Lung (tissue), 12 donors: ENCODE results near the gene KCNT1. TPM values are rescaled to one million over a fixed set of nuclear protein-coding genes. Genes with fewer than 3 reads are reported as not detected.

Experiments used
- ATAC-seq: fragments of 200-7000 bp; cut with Tn5 transposase; one replicate; pipeline ENCODE4 v1.9.1; 2020; ENCODE audit warnings: moderate number of reproducible peaks; ENCODE audit not compliant: insufficient read depth, low FRiP score
- DNase-seq, 3 donors: peaks; one replicate each; pipeline ENCODE4 v3.0.0-alpha.2; 2013 to 2017
- H3K27ac ChIP-seq, 2 donors: one replicate each; pipeline ENCODE4 v1.5.1; 2013; ENCODE audit warnings: mild to moderate bottlenecking in 2 of 2, moderate library complexity in 2 of 2, control low read depth in 1 of 2, inconsistent platforms in 1 of 2, low read depth in 1 of 2, low read length in 1 of 2
- H3K27me3 ChIP-seq, 3 donors: one replicate each; pipeline ENCODE4 v1.5.1; 2013; ENCODE audit warnings: low read length in 2 of 3; ENCODE audit not compliant: control insufficient read depth in 3 of 3, insufficient read depth in 3 of 3
- H3K36me3 ChIP-seq, 4 donors: one replicate each; pipeline ENCODE4 v1.5.1; 2013; ENCODE audit warnings: low read length in 4 of 4, mild to moderate bottlenecking in 1 of 4, moderate library complexity in 1 of 4; ENCODE audit not compliant: control insufficient read depth in 4 of 4, insufficient read depth in 4 of 4
- H3K4me1 ChIP-seq, 5 donors: one replicate each; pipeline ENCODE4 v1.5.1; 2013; ENCODE audit warnings: low read length in 5 of 5, mild to moderate bottlenecking in 2 of 5, moderate library complexity in 1 of 5; ENCODE audit not compliant: control insufficient read depth in 5 of 5, insufficient read depth in 5 of 5
- H3K4me3 ChIP-seq: one replicate; pipeline ENCODE4 v1.5.1; 2013; ENCODE audit warnings: mild to moderate bottlenecking, control low read depth, moderate library complexity
- H3K9ac ChIP-seq, 2 donors: one replicate each; pipeline ENCODE4 v1.5.1; 2013; ENCODE audit warnings: low read length in 2 of 2, control low read depth in 1 of 2; ENCODE audit not compliant: insufficient read depth in 1 of 2
- H3K9me3 ChIP-seq, 4 donors: one replicate each; pipeline ENCODE4 v1.5.1; 2013; ENCODE audit warnings: low read length in 3 of 4, mild to moderate bottlenecking in 1 of 4, moderate library complexity in 1 of 4; ENCODE audit not compliant: control insufficient read depth in 4 of 4, insufficient read depth in 3 of 4
- CTCF ChIP-seq: IDR thresholded peaks from 2 replicates; pipeline ENCODE4 v1.5.1; 2012; ENCODE audit warnings: mild to moderate bottlenecking; ENCODE audit errors: control extremely low read depth, extremely low read depth
- WGBS, 2 donors: extraction: QIAGEN DNeasy Blood & Tissue Kit; methylation state at CpG; one replicate each; pipeline ENCODE4 v1.1.7; 2013; 5-methylcytosine and 5-hydroxymethylcytosine counted together
- polyA plus RNA-seq, 2 donors: library from polyadenylated mRNA; stranded (reverse); fragments of 200-250 nt; gene quantifications; one replicate each; pipeline ENCODE4 v1.2.1, GENCODE V29; 2013
- total RNA-seq, 2 donors: library from RNA; depleted of rRNA in 1 of 2; stranded (reverse); fragments of >200 nt in 1 of 2; gene quantifications; one replicate each; pipeline ENCODE4 v1.2.1, GENCODE V29; 2014 to 2021
- donor health status: control.
- donor health status: control.
- donor health status: Bipolar disorder and iron deficiency.
- donor health status: healthy.
- donor health status: DM: yes; HTN: yes; CAD: no.

Gene KCNT1
- total and polyA plus RNA-seq, 4 donors = 0.06 to 0.28 (median 0.11) TPM

- peaks cover 0 to 4% (median 0%) of the 10 kb centered on the region in 5 donors for H3K4me1 ChIP-seq
- no peak overlapping the region for H3K27ac ChIP-seq
- peaks cover 0 to 11% (median 11%) of the 10 kb centered on the region in 3 donors for H3K27me3 ChIP-seq
- TF ChIP-seq CTCF = no peak
- DNase-seq = no peak
- no peaks in the 10 kb centered on the region for H3K9me3 ChIP-seq
- no peak for ATAC-seq
- no peak overlapping the region for H3K4me3 ChIP-seq
- H3K9ac ChIP-seq = no peak overlapping the region
- no peaks in the 10 kb centered on the region for H3K36me3 ChIP-seq
- 68 to 70% methylated on average over 19 of the region's 19 CpGs for WGBS, 2 donors
Observed at GRCh38 chr9:135698767-135699166, 3.2 kb upstream of the KCNT1 start.

DNA sequence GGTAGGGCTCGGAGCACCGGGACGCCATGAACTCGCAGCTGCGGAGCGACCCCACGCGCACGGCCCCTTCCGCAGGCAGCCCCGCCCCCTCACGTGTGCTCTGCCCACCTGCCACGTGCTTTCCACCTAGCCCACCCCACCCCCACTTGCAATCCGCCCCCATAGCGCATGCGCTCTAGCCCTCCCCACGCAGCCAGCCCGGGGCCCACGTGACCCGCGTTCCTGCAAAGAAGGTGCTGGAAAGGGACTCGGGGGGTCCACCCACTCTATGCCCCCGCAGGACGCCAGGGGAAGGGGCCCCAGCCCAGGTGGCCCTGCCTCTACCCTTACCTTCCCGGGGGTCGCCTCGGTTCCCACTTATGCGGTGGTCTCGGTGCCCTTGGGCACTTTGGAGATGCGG is 2.5 kb upstream of the KCNT1 start, which contains the start of gene SOHLH1:
SOHLH1 (minus strand) TSS at position 42 of the 400 bp plus-strand sequence; CDS start at position 28, 14 bp downstream.
- DNase-seq = no peak

GRCh38 chr9:135700525-135700924 is 1.5 kb upstream of the KCNT1 start:
- H3K27me3 ChIP-seq = peaks cover 0 to 18% (median 11%) of the 10 kb centered on the region in 3 donors
- ATAC-seq (no peak), DNase-seq (no peak)
- no peak overlapping the region for H3K27ac ChIP-seq
- WGBS, 2 donors = 68 to 73% methylated on average over 15 of the region's 15 CpGs
- TF ChIP-seq CTCF = no peak
- no peak overlapping the region for H3K9ac ChIP-seq
- no peaks in the 10 kb centered on the region for H3K9me3 ChIP-seq
- no peaks in the 10 kb centered on the region for H3K36me3 ChIP-seq
- H3K4me3 ChIP-seq = no peak overlapping the region
- H3K4me1 ChIP-seq = peaks cover 0 to 4% (median 0%) of the 10 kb centered on the region in 5 donors

More for the DNA sequence above, 2.5 kb upstream of the KCNT1 start, which contains the start of gene SOHLH1:
- no peak within 1 kb of the TSS for H3K9ac ChIP-seq
- TF ChIP-seq CTCF = no peak
- 84 to 89% methylated on average over 30 of the region's 30 CpGs for WGBS, 2 donors
- no peak for ATAC-seq
- H3K4me1 ChIP-seq = peaks cover 0 to 4% (median 0%) of the 10 kb centered on the region in 5 donors
- H3K27ac ChIP-seq = no peak within 1 kb of the TSS
- no peak within 1 kb of the TSS for H3K4me3 ChIP-seq
- H3K9me3 ChIP-seq = no peaks in the 10 kb centered on the region
- H3K36me3 ChIP-seq = no peaks in the 10 kb centered on the region
- H3K27me3 ChIP-seq = peaks cover 0 to 18% (median 11%) of the 10 kb centered on the region in 3 donors
